ENCODE data around the gene CRHR1.
"Not testable (repeated sequence)": the region's sequence is repeated elsewhere in the genome, so short reads cannot be mapped to it uniquely, and the experiment has no call there.

- TF ChIP-seq ZNF623 (tag by site-specific recombination; IDR thresholded peaks at IDR 0.05); CTCF (tag by site-specific recombination; IDR thresholded peaks at IDR 0.05); ZNF558 (tag by site-specific recombination; IDR thresholded peaks at IDR 0.05); PBX3 (CRISPR knock-in tag; IDR thresholded peaks at IDR 0.05); REST (tag by site-specific recombination; IDR thresholded peaks at IDR 0.05); ZNF391 (tag by site-specific recombination; IDR thresholded peaks at IDR 0.05; ENCODE audit: borderline replicate concordance, low read depth); ZNF335 (tag by site-specific recombination; conservative IDR thresholded peaks at IDR 0.05); ZNF777 (tag by site-specific recombination; IDR thresholded peaks at IDR 0.05; ENCODE audit: borderline replicate concordance); ZNF146 (tag by site-specific recombination; IDR thresholded peaks at IDR 0.05); ZNF610 (tag by site-specific recombination; IDR thresholded peaks at IDR 0.05; ENCODE audit: borderline replicate concordance): not testable (repeated sequence)
Measured at GRCh38 chr17:45862127-45862526, 78.0 kb downstream of the CRHR1 start.
